HG02970 (cell line): ENCODE data around the gene RABGAP1.

ENCODE experiments used
- ATAC-seq: cut with Tn5 transposase; IDR thresholded peaks from one replicate; pipeline ENCODE4 v1.9.1; 2021; ENCODE audit warnings: mild to moderate bottlenecking, moderate library complexity, moderate number of reproducible peaks; ENCODE audit not compliant: unreplicated experiment, low FRiP score

The RABGAP1 gene

GRCh38 chr9:123003466-123003865, 62.6 kb downstream of the RABGAP1 start:
- ATAC-seq: no peak

GRCh38 chr9:123005964-123006363, 65.1 kb downstream of the RABGAP1 start:
- ATAC-seq: no peak

GRCh38 chr9:123007269-123007668, 66.4 kb downstream of the RABGAP1 start:
- ATAC-seq: no peak

GRCh38 chr9:123008909-123009308, 68.1 kb downstream of the RABGAP1 start:
- no peak for ATAC-seq

- ATAC-seq: no peak
Observed at GRCh38 chr9:123011380-123011779, 70.6 kb downstream of the RABGAP1 start.

GRCh38 chr9:123011878-123012528, 71.2 kb downstream of the RABGAP1 start:
- ATAC-seq: no peak

- ATAC-seq: no peak
Observed at GRCh38 chr9:123016631-123017030, 75.8 kb downstream of the RABGAP1 start.

GRCh38 chr9:123020796-123021195, 80.0 kb downstream of the RABGAP1 start:
- ATAC-seq: no peak

- ATAC-seq: no peak
Observed at GRCh38 chr9:123026425-123026824, 85.6 kb downstream of the RABGAP1 start.

GRCh38 chr9:123027517-123027916, 86.7 kb downstream of the RABGAP1 start:
- no peak for ATAC-seq

GRCh38 chr9:123028136-123028535, 87.3 kb downstream of the RABGAP1 start:
- no peak for ATAC-seq

- ATAC-seq: no peak
Observed at GRCh38 chr9:123028973-123029372, 88.2 kb downstream of the RABGAP1 start.

GRCh38 chr9:123031963-123032362, 91.1 kb downstream of the RABGAP1 start:
- no peak for ATAC-seq

- ATAC-seq: no peak
Observed at GRCh38 chr9:123033352-123033751, 92.5 kb downstream of the RABGAP1 start, which contains the start of gene GPR21. Gene GPR21, plus strand, starts transcription at chr9:123033667. Its CDS starts 900 bp downstream, at chr9:123034567.

- ATAC-seq: no peak
Observed at GRCh38 chr9:123033864-123034601, 93.2 kb downstream of the RABGAP1 start.

- ATAC-seq: no peak
Observed at GRCh38 chr9:123034881-123035510, 94.2 kb downstream of the RABGAP1 start.

GRCh38 chr9:123035791-123036190, 95.0 kb downstream of the RABGAP1 start:
- ATAC-seq: no peak

- no peak for ATAC-seq
Observed at GRCh38 chr9:123036893-123037545, 96.2 kb downstream of the RABGAP1 start.

GRCh38 chr9:123039617-123040219, 98.9 kb downstream of the RABGAP1 start:
- ATAC-seq: no peak

GRCh38 chr9:123040801-123041200, 100.0 kb downstream of the RABGAP1 start:
- ATAC-seq: no peak

GRCh38 chr9:123041489-123041888, 100.7 kb downstream of the RABGAP1 start:
- no peak for ATAC-seq
